Kidney epithelial cell (primary cell): ENCODE results near the gene FEZ2. TPM values are rescaled to one million over a fixed set of nuclear protein-coding genes. Genes with fewer than 3 reads are reported as not detected.

Experiments used
- DNase-seq: peaks from one replicate; pipeline ENCODE4 v3.0.0-alpha.2; 2010; ENCODE audit warnings: low read depth
- H3K27me3 ChIP-seq: 2 replicates; pipeline ENCODE4 v1.6.0; 2011; ENCODE audit warnings: low read length; ENCODE audit not compliant: control insufficient read depth, insufficient read depth
- H3K36me3 ChIP-seq: 2 replicates; pipeline ENCODE4 v1.5.1; 2011; ENCODE audit warnings: low read length; ENCODE audit not compliant: control insufficient read depth, insufficient read depth
- H3K4me3 ChIP-seq: 2 replicates; pipeline ENCODE4 v1.5.1; 2011; ENCODE audit warnings: low read depth, mild to moderate bottlenecking, control low read depth, low read length
- CTCF ChIP-seq: IDR thresholded peaks from 2 replicates; pipeline ENCODE4 v1.5.1; 2011; ENCODE audit warnings: mild to moderate bottlenecking, moderate library complexity, low read length, control low read depth, inconsistent platforms; ENCODE audit not compliant: insufficient read depth, poor library complexity, severe bottlenecking
- total RNA-seq: library from RNA; depleted of rRNA; stranded (reverse); fragments of >200 nt; gene quantifications from 2 replicates; pipeline ENCODE4 v1.2.3, GENCODE V29; 2015

Gene FEZ2
- total RNA-seq, 1 donor from 2014 or later = 40.8 TPM

- TF ChIP-seq CTCF = no peak
- no peak overlapping the region for H3K4me3 ChIP-seq
- no peaks in the 10 kb centered on the region for H3K27me3 ChIP-seq
- no peaks in the 10 kb centered on the region for H3K36me3 ChIP-seq
- no peak for DNase-seq
Measured at GRCh38 chr2:36625304-36625703, 27.3 kb upstream of the FEZ2 start.

- Histone ChIP-seq H3K27me3 (no peaks in the 10 kb centered on the region), H3K4me3 (no peak overlapping the region), H3K36me3 (no peaks in the 10 kb centered on the region)
- no peak for DNase-seq
- TF ChIP-seq CTCF = no peak
Measured at GRCh38 chr2:36620321-36620720, 22.4 kb upstream of the FEZ2 start.

- no peak overlapping the region for H3K4me3 ChIP-seq
- DNase-seq = peak; percentile 65
- H3K36me3 ChIP-seq = no peaks in the 10 kb centered on the region
- H3K27me3 ChIP-seq = no peaks in the 10 kb centered on the region
- no peak for TF ChIP-seq CTCF
Measured at GRCh38 chr2:36618381-36618780, 20.4 kb upstream of the FEZ2 start.

- TF ChIP-seq CTCF = no peak
- DNase-seq = no peak
- no peak overlapping the region for H3K4me3 ChIP-seq
- no peaks in the 10 kb centered on the region for H3K27me3 ChIP-seq
- H3K36me3 ChIP-seq = no peaks in the 10 kb centered on the region
Measured at GRCh38 chr2:36616947-36617346, 19.0 kb upstream of the FEZ2 start.

- DNase-seq = no peak
- H3K27me3 ChIP-seq = no peaks in the 10 kb centered on the region
- no peaks in the 10 kb centered on the region for H3K36me3 ChIP-seq
- no peak for TF ChIP-seq CTCF
- H3K4me3 ChIP-seq = no peak overlapping the region
Measured at GRCh38 chr2:36615222-36615621, 17.3 kb upstream of the FEZ2 start.

GRCh38 chr2:36613801-36614200 is 15.8 kb upstream of the FEZ2 start:
- no peak for DNase-seq
- H3K36me3 ChIP-seq = no peaks in the 10 kb centered on the region
- H3K4me3 ChIP-seq = no peak overlapping the region
- H3K27me3 ChIP-seq = no peaks in the 10 kb centered on the region
- no peak for TF ChIP-seq CTCF
